ENCODE data around the gene SPR.

GRCh38 chr2:72911256-72911655 lies 24.0 kb downstream of the SPR start:
- TF ChIP-seq, protein P1, sequence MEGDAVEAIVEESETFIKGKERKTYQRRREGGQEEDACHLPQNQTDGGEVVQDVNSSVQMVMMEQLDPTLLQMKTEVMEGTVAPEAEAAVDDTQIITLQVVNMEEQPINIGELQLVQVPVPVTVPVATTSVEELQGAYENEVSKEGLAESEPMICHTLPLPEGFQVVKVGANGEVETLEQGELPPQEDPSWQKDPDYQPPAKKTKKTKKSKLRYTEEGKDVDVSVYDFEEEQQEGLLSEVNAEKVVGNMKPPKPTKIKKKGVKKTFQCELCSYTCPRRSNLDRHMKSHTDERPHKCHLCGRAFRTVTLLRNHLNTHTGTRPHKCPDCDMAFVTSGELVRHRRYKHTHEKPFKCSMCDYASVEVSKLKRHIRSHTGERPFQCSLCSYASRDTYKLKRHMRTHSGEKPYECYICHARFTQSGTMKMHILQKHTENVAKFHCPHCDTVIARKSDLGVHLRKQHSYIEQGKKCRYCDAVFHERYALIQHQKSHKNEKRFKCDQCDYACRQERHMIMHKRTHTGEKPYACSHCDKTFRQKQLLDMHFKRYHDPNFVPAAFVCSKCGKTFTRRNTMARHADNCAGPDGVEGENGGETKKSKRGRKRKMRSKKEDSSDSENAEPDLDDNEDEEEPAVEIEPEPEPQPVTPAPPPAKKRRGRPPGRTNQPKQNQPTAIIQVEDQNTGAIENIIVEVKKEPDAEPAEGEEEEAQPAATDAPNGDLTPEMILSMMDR (IDR thresholded peaks at IDR 0.05): no peak
- no peak for TF ChIP-seq POLR2A (IDR thresholded peaks at IDR 0.05)

Measured in testis (tissue), 2 donors.